ENCODE measurements around the gene ZFAND3. TPM values are rescaled to one million over a fixed set of nuclear protein-coding genes. Genes with fewer than 3 reads are reported as not detected.

The ZFAND3 gene
- total RNA-seq, 2 experiments from 2014 or later = 34.4 to 37.0 TPM

GRCh38 chr6:37971266-37971665 lies 151.7 kb downstream of the ZFAND3 start:
- no peak for DNase-seq
- H3K9me3 ChIP-seq (ENCODE audit: control insufficient read depth in 1 of 2, insufficient read depth in 1 of 2, low read length in 2 of 2) = peaks cover 11 to 14% of the 10 kb centered on the region in 2 experiments
- TF ChIP-seq CTCF (IDR thresholded peaks at IDR 0.05) = no peak
- H3K4me1 ChIP-seq (ENCODE audit: insufficient read depth, low read length) = peaks cover 6% of the 10 kb centered on the region
- no peak for ATAC-seq (ENCODE audit: poor library complexity)
- no peak overlapping the region for H3K4me3 ChIP-seq (ENCODE audit: low read length)
- ChIA-PET POLR2A (no interaction called here), CTCF (no interaction called here)
- H3K36me3 Mint-ChIP-seq (ENCODE audit: low read depth) = peaks cover 68% of the 10 kb centered on the region
- no peaks in the 10 kb centered on the region for H3K27me3 ChIP-seq (ENCODE audit: control insufficient read depth in 1 of 2, insufficient read depth in 2 of 2, low read length in 2 of 2)
- H3K27ac ChIP-seq (ENCODE audit: low read depth in 1 of 2, low read length in 2 of 2) = no peak overlapping the region
- no peak overlapping the region for H3K4me3 Mint-ChIP-seq
- no peaks in the 10 kb centered on the region for H3K36me3 ChIP-seq (ENCODE audit: insufficient read depth, low read length)
- H3K4me1 Mint-ChIP-seq (ENCODE audit: low read depth) = peaks cover 59% of the 10 kb centered on the region
- H3K27me3 Mint-ChIP-seq = no peaks in the 10 kb centered on the region
- intact Hi-C loops (cut with DNase I, micrococcal nuclease) = no loop called here
- peaks cover 5% of the 10 kb centered on the region for H3K9me3 Mint-ChIP-seq
- H3K27ac Mint-ChIP-seq = no peak overlapping the region

- POLR2A ChIA-PET = no interaction called here
- DNase-seq = no peak
- H3K36me3 ChIP-seq (ENCODE audit: insufficient read depth, low read length) = no peaks in the 10 kb centered on the region
- intact Hi-C loops (cut with DNase I, micrococcal nuclease) = no loop called here
- H3K4me1 ChIP-seq (ENCODE audit: insufficient read depth, low read length) = peaks cover 6% of the 10 kb centered on the region
- no peak overlapping the region for H3K4me3 Mint-ChIP-seq
- no peak overlapping the region for H3K27ac Mint-ChIP-seq
- no peak for ATAC-seq (ENCODE audit: poor library complexity)
- no peak overlapping the region for H3K4me3 ChIP-seq (ENCODE audit: low read length)
- peaks cover 64% of the 10 kb centered on the region for H3K36me3 Mint-ChIP-seq (ENCODE audit: low read depth)
- peaks cover 61% of the 10 kb centered on the region for H3K4me1 Mint-ChIP-seq (ENCODE audit: low read depth)
- CTCF ChIA-PET = no interaction called here
- H3K27me3 Mint-ChIP-seq = no peaks in the 10 kb centered on the region
- peaks cover 5% of the 10 kb centered on the region for H3K9me3 Mint-ChIP-seq
- TF ChIP-seq CTCF (IDR thresholded peaks at IDR 0.05) = no peak
- H3K27ac ChIP-seq (ENCODE audit: low read depth in 1 of 2, low read length in 2 of 2) = no peak overlapping the region
- H3K9me3 ChIP-seq (ENCODE audit: control insufficient read depth in 1 of 2, insufficient read depth in 1 of 2, low read length in 2 of 2) = peaks cover 11 to 14% of the 10 kb centered on the region in 2 experiments
- H3K27me3 ChIP-seq (ENCODE audit: control insufficient read depth in 1 of 2, insufficient read depth in 2 of 2, low read length in 2 of 2) = no peaks in the 10 kb centered on the region
Observed at GRCh38 chr6:37971711-37972390, 152.3 kb downstream of the ZFAND3 start.

GRCh38 chr6:37972994-37973757 lies 153.6 kb downstream of the ZFAND3 start:
- ChIA-PET CTCF (interaction anchor here (0.6 to 1.0 kb wide), 2 partner anchors 15 to 423 kb away, joined by 3 to 4 read pairs; no protein-coding TSS in a partner anchor), POLR2A (no interaction called here)
- Mint-ChIP-seq H3K36me3 (ENCODE audit: low read depth) (peaks cover 60% of the 10 kb centered on the region), H3K9me3 (peaks cover 5% of the 10 kb centered on the region), H3K27me3 (no peaks in the 10 kb centered on the region), H3K4me3 (no peak overlapping the region), H3K27ac (no peak overlapping the region), H3K4me1 (ENCODE audit: low read depth) (peaks cover 58% of the 10 kb centered on the region)
- ATAC-seq (ENCODE audit: poor library complexity) = no peak
- Histone ChIP-seq H3K4me1 (ENCODE audit: insufficient read depth, low read length) (peaks cover 6% of the 10 kb centered on the region), H3K27me3 (ENCODE audit: control insufficient read depth in 1 of 2, insufficient read depth in 2 of 2, low read length in 2 of 2) (no peaks in the 10 kb centered on the region), H3K9me3 (ENCODE audit: control insufficient read depth in 1 of 2, insufficient read depth in 1 of 2, low read length in 2 of 2) (peaks cover 11 to 14% of the 10 kb centered on the region in 2 experiments), H3K36me3 (ENCODE audit: insufficient read depth, low read length) (no peaks in the 10 kb centered on the region), H3K27ac (ENCODE audit: low read depth in 1 of 2, low read length in 2 of 2) (no peak overlapping the region), H3K4me3 (ENCODE audit: low read length) (no peak overlapping the region)
- intact Hi-C loops (cut with DNase I, micrococcal nuclease) = no loop called here
- no peak for TF ChIP-seq CTCF (IDR thresholded peaks at IDR 0.05)
- no peak for DNase-seq
